Activated naive CD4-positive, alpha-beta T cell treated with anti-CD3 and anti-CD28 coated beads, Interleukin-2, amount 50 U/mL, for 24 hours (primary cell): ENCODE data around the gene DUS1L.
A peak's percentile ranks its signal among the peaks of the same experiment; 100 is the strongest.
"Not testable (repeated sequence)": the region's sequence is repeated elsewhere in the genome, so short reads cannot be mapped to it uniquely, and the experiment has no call there.

ENCODE experiments used
- H3K27ac Mint-ChIP-seq: one replicate; pipeline ENCODE4 v1.8.0; 2021; ENCODE audit warnings: mild to moderate bottlenecking, mixed read lengths
- H3K27me3 Mint-ChIP-seq: one replicate; pipeline ENCODE4 v1.8.0; 2021; ENCODE audit warnings: mixed read lengths
- H3K36me3 Mint-ChIP-seq: one replicate; pipeline ENCODE4 v1.8.0; 2021; ENCODE audit warnings: mixed read lengths
- H3K4me1 Mint-ChIP-seq: one replicate; pipeline ENCODE4 v1.8.0; 2021; ENCODE audit warnings: mixed read lengths
- H3K4me3 Mint-ChIP-seq: one replicate; pipeline ENCODE4 v1.8.0; 2021; ENCODE audit warnings: mild to moderate bottlenecking, mixed read lengths
- H3K9me3 Mint-ChIP-seq: one replicate; pipeline ENCODE4 v1.8.0; 2021; ENCODE audit warnings: mixed read lengths

DUS1L gene

GRCh38 chr17:82049521-82049971 lies 16.1 kb downstream of the DUS1L start:
- no peak overlapping the region for H3K4me3 Mint-ChIP-seq
- H3K27me3 Mint-ChIP-seq: no peaks in the 10 kb centered on the region
- no peaks in the 10 kb centered on the region for H3K36me3 Mint-ChIP-seq
- H3K4me1 Mint-ChIP-seq: peaks cover 14% of the 10 kb centered on the region
- no peaks in the 10 kb centered on the region for H3K9me3 Mint-ChIP-seq
- no peak overlapping the region for H3K27ac Mint-ChIP-seq

GRCh38 chr17:82049106-82049505 lies 16.5 kb downstream of the DUS1L start:
- Mint-ChIP-seq H3K27ac (no peak overlapping the region), H3K4me3 (no peak overlapping the region), H3K27me3 (no peaks in the 10 kb centered on the region), H3K36me3 (no peaks in the 10 kb centered on the region), H3K4me1 (peaks cover 14% of the 10 kb centered on the region), H3K9me3 (no peaks in the 10 kb centered on the region)

DNA sequence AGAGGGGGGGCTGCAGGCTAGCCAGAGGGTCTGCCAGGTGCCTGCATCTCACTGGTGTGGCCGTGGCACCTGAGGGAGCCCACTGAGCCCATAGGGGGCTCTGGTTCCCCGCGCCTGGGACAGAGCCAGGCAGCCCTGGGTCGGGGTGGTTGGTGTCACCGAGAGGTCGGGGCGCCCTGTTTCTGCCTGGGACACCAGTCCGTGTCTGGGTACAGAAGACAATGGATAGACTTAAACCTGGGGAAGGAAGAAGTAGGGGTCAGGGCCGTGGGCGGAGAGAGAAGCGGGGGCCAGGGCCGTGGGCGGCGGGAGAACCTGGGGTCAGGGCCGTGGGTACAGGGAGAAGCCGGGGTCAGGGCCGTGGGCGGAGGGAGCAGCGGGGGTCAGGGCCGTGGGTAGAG lies 17.0 kb downstream of the DUS1L start:
- peak overlapping the region; percentile 51 for H3K27ac Mint-ChIP-seq
- no peaks in the 10 kb centered on the region for H3K36me3 Mint-ChIP-seq
- no peaks in the 10 kb centered on the region for H3K27me3 Mint-ChIP-seq
- peaks cover 14% of the 10 kb centered on the region for H3K4me1 Mint-ChIP-seq
- no peaks in the 10 kb centered on the region for H3K9me3 Mint-ChIP-seq
- H3K4me3 Mint-ChIP-seq: no peak overlapping the region

DNA sequence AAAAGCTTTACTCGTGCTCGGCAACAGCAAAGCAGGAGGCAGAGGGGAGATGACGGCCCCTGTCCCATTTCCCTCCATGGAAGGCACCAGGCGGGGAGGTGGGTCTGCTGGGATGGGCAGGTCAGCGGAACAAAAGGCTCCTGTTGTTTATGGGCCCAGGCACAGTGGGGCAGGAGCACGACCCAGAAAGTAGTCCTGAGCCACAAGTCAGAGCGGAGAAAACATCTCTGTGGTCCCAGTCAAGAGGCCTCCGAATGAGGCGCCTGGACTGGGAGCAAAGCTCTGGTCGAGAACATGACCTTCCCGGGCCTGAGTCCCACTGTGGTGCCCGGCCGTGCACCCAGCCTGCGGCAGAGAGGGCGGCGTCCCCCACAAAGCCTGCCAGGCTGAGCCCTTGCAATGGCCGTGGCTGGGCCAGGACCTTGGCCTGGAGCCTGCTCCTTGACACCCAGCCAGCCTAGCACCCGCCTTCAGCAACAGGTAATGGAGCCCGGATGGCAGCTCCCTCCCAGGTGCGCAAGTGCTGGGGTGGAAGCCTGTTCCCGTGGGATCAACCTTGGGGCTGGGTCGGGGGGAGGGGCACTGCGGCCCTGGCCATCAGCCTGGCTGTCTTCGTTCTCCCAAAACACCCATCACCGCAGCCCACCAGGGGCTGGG lies 17.6 kb downstream of the DUS1L start:
- H3K9me3 Mint-ChIP-seq: no peaks in the 10 kb centered on the region

DNA sequence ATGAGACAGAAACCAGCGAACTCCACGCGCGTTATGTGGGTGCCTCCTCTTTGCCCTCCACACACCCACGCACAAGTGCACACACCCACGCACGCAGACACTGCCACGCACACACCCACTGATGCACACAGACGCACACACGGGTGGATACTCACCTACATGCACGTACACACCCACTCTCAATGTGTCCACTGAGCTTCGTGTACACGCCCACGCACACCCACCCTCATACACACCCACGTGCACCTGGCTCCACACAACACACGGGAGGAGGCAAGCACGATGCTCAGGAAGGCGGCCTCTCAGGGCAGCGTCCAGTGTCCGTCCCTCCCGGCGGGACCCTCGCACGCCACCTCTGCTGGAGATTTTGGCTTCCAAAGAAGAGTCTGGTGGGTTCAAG lies 18.2 kb downstream of the DUS1L start:
- H3K27ac Mint-ChIP-seq: no peak overlapping the region

More for the DNA sequence above, 17.6 kb downstream of the DUS1L start:
- Mint-ChIP-seq H3K27me3 (no peaks in the 10 kb centered on the region), H3K4me1 (peaks cover 10% of the 10 kb centered on the region), H3K27ac (no peak overlapping the region), H3K36me3 (no peaks in the 10 kb centered on the region), H3K4me3 (no peak overlapping the region)

GRCh38 chr17:82046903-82047302 lies 18.7 kb downstream of the DUS1L start:
- no peak overlapping the region for H3K4me3 Mint-ChIP-seq

More for the DNA sequence above, 18.2 kb downstream of the DUS1L start:
- no peak overlapping the region for H3K4me3 Mint-ChIP-seq
- no peaks in the 10 kb centered on the region for H3K9me3 Mint-ChIP-seq
- no peaks in the 10 kb centered on the region for H3K36me3 Mint-ChIP-seq
- no peaks in the 10 kb centered on the region for H3K27me3 Mint-ChIP-seq
- peaks cover 10% of the 10 kb centered on the region for H3K4me1 Mint-ChIP-seq

DNA sequence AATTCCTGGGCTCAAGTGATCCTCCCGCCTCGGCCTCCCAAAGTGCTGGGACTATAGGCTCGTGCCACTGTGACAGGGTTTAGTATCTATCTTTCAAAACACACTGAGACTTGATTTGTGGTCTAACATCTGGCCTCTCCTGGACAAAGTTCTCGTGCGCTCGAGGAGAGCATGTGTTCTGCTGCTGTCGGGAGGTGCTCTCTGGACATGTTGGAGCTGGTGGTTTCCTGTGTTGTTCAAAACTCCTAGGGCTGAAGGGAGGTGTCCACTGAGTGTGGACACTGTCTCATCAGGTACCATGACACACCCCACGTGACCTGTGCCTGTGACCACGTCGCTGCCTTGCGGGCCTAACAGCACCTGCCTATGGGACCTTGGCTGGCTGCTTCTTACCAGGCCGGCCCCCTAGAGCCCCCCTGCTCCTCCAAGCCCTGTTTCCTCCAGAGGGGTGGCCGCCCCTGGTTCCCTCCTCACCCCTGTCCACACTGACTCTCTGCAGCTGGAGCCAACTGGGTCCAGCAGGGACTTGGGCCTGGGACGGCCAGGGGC lies 19.6 kb downstream of the DUS1L start:
- Mint-ChIP-seq H3K4me1 (peaks cover 10% of the 10 kb centered on the region), H3K36me3 (no peaks in the 10 kb centered on the region), H3K9me3 (no peaks in the 10 kb centered on the region), H3K27ac (no peak overlapping the region), H3K27me3 (no peaks in the 10 kb centered on the region), H3K4me3 (no peak overlapping the region)

More at GRCh38 chr17:82046903-82047302, 18.7 kb downstream of the DUS1L start:
- Mint-ChIP-seq H3K27ac (no peak overlapping the region), H3K4me1 (peaks cover 10% of the 10 kb centered on the region), H3K9me3 (no peaks in the 10 kb centered on the region), H3K36me3 (no peaks in the 10 kb centered on the region), H3K27me3 (no peaks in the 10 kb centered on the region)

- Mint-ChIP-seq H3K4me3 (no peak overlapping the region), H3K27me3 (no peaks in the 10 kb centered on the region), H3K36me3 (no peaks in the 10 kb centered on the region), H3K4me1 (peaks cover 8% of the 10 kb centered on the region), H3K9me3 (no peaks in the 10 kb centered on the region), H3K27ac (no peak overlapping the region)
Measured at GRCh38 chr17:82043507-82043906, 22.1 kb downstream of the DUS1L start.

DNA sequence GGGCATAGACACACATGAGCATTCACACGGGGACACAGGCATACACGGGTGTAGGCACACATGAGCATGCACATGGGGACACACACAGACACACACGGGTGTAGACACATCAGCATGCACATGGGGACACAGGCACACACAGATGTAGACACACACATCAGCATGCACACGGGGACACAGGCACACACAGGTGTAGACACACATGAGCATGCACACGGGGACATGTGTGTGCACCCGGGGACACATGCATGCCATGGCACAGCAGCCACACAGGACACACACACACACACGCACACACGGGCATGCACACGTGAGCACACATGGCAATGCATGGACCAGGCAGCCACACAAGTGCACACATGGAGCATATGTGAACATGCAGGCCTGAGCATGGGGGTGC lies 23.0 kb downstream of the DUS1L start:
- peaks cover 13% of the 10 kb centered on the region for H3K4me1 Mint-ChIP-seq
- H3K4me3 Mint-ChIP-seq: no peak overlapping the region
- H3K9me3 Mint-ChIP-seq: no peaks in the 10 kb centered on the region
- H3K36me3 Mint-ChIP-seq: no peaks in the 10 kb centered on the region
- no peak overlapping the region for H3K27ac Mint-ChIP-seq
- no peaks in the 10 kb centered on the region for H3K27me3 Mint-ChIP-seq

GRCh38 chr17:82041144-82041814 lies 24.3 kb downstream of the DUS1L start:
- Mint-ChIP-seq H3K27me3 (no peaks in the 10 kb centered on the region), H3K4me1 (peaks cover 14% of the 10 kb centered on the region), H3K9me3 (no peaks in the 10 kb centered on the region), H3K27ac (no peak overlapping the region), H3K36me3 (no peaks in the 10 kb centered on the region), H3K4me3 (no peak overlapping the region)

DNA sequence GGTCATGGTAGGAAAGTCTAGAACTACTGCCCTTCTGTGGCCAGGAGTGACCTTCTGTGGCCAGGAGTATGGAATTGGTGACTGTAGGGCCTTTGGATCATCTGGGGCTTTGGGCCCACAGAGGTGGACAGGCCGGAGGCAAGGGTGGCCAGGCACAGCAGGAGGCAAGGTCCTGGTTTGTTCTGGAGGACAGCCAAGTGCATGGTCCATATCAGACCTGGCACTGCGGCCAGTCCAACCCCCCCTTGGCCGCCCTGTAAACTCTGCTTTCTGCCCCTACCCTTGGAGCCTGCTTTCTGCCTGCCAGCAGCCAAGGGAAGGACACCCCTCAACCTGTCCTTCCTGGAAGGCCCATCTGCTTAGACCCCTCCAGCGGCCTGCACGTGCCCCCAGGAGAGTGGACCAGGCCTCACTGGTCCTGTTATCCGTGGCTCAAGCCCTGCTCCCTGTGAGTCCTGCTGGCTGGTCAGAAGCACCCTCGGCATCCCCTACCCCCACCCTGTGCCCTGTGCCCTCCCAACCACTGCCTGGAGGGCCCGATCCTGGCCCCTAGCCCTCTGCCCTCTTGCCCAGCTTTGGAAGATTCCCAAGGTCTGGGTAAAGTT lies 25.8 kb downstream of the DUS1L start:
- no peaks in the 10 kb centered on the region for H3K36me3 Mint-ChIP-seq
- peak overlapping the region; percentile 35 for H3K27ac Mint-ChIP-seq
- peaks cover 28% of the 10 kb centered on the region for H3K4me1 Mint-ChIP-seq
- H3K27me3 Mint-ChIP-seq: no peaks in the 10 kb centered on the region
- H3K4me3 Mint-ChIP-seq: no peak overlapping the region
- no peaks in the 10 kb centered on the region for H3K9me3 Mint-ChIP-seq

- Mint-ChIP-seq H3K4me3 (peak overlapping the region; percentile 15), H3K4me1 (peaks cover 28% of the 10 kb centered on the region)
- not testable (repeated sequence) for H3K27ac Mint-ChIP-seq, H3K36me3 Mint-ChIP-seq, H3K9me3 Mint-ChIP-seq, H3K27me3 Mint-ChIP-seq
Measured at GRCh38 chr17:82038796-82039409, 26.7 kb downstream of the DUS1L start.

DNA sequence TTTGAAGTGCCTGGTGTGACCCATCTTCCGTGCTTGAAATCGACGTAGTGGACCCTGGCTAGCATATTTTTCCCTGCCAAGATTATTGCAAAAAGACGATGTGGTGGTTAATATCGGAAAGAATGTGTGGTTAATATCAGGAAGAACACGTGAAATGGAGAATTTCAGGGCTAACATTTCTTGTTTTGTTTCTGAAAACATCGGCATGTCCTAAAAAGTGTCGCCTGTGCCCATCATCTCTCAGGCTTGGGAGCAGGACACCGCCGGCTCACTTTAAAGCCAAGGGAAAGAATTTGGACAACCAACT lies 27.8 kb downstream of the DUS1L start:
- Mint-ChIP-seq H3K27me3 (no peaks in the 10 kb centered on the region), H3K27ac (peak overlapping the region; percentile 86), H3K36me3 (no peaks in the 10 kb centered on the region)

GRCh38 chr17:82037092-82037888 lies 28.3 kb downstream of the DUS1L start, which contains the start of gene DCXR:
Gene DCXR, minus strand, starts transcription at chr17:82037697. Its CDS starts 15 bp downstream, at chr17:82037682.
- Mint-ChIP-seq H3K27ac (peak within 1 kb of the TSS; percentile 86), H3K4me3 (peak within 1 kb of the TSS; percentile 88), H3K9me3 (no peaks in the 10 kb centered on the region), H3K4me1 (peaks cover 28% of the 10 kb centered on the region), H3K27me3 (no peaks in the 10 kb centered on the region), H3K36me3 (no peaks in the 10 kb centered on the region)

More for the DNA sequence above, 27.8 kb downstream of the DUS1L start:
- H3K4me3 Mint-ChIP-seq: peak overlapping the region; percentile 88
- H3K4me1 Mint-ChIP-seq: peaks cover 28% of the 10 kb centered on the region
- H3K9me3 Mint-ChIP-seq: no peaks in the 10 kb centered on the region

DNA sequence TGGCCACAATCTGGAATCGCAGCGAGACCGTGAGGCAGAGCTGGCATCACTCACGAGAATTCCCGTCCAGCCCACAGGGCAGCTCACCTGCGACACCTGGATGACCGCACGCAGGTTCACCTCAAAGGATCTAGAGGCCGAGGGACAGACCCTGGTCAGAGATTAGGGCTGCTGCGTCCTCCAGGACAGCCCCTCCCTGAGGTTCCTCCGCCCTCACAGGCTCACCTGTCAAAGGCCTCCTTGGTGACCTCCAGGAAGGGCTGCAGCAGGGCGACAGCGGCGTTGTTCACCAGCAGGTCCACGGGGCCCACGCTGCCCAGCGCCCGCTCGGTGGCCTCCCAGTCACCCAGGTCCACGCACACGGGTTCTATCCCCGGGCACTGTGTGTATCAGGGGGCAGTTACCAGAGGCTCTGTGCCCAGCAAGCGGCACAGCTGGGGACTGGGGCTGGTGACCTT lies 28.9 kb downstream of the DUS1L start:
- H3K4me3 Mint-ChIP-seq: peak overlapping the region; percentile 70
- H3K9me3 Mint-ChIP-seq: no peaks in the 10 kb centered on the region
- no peaks in the 10 kb centered on the region for H3K36me3 Mint-ChIP-seq
- no peaks in the 10 kb centered on the region for H3K27me3 Mint-ChIP-seq
- no peak overlapping the region for H3K27ac Mint-ChIP-seq
- peaks cover 28% of the 10 kb centered on the region for H3K4me1 Mint-ChIP-seq
